ENCODE data around the gene ARHGAP8. TPM values are rescaled to one million over a fixed set of nuclear protein-coding genes. Genes with fewer than 3 reads are reported as not detected.

ARHGAP8 gene
- total RNA-seq, 1 donor from 2014 or later: 0.49 TPM

DNA sequence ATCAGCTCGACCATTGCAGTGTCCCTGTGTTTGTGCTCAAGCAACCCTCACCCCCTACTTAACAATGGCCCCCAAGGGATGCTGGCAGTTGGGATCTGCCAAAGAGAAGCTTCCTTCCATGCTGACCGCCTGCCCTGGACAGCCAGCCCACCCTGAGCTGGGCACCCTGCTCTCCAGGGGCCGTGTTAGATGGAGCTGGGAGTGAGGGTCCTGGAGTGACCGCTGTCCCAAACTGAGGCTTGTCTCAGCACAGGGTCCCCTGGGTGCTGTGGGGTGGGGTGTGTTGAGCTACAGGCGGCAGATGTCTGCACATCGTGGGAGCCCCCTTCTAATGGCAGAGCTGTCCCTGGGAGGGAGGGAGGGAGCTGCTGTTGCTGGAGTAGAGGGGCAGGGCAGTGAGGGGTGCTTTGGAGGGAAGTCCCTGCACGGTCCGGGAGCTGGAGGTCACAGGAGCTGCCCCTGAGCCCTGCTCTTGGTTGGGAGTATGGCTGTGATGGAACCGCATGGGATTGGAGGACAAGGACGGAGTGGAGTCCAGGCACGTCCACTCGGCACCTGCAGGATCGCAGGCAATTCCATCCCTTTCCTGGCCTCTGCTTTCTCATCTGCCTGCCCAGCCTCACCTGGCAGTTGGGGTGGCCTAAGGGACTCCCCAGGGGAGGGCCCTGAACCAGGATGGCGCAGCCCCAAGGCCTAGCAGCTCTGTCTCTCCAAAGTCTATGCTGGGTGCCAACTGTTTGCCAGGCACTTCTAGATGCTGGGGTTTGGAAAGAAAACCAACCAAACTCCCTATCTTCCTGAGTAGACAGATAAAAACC, 126.3 kb downstream of the ARHGAP8 start:
- Mint-ChIP-seq H3K9me3 (peaks cover 6% of the 10 kb centered on the region), H3K27ac (no peak overlapping the region), H3K27me3 (no peaks in the 10 kb centered on the region), H3K4me1 (no peaks in the 10 kb centered on the region), H3K36me3 (ENCODE audit: low read depth) (no peaks in the 10 kb centered on the region), H3K4me3 (no peak overlapping the region)
- intact Hi-C loops (cut with micrococcal nuclease): no loop called here
- TF ChIP-seq, protein P1, sequence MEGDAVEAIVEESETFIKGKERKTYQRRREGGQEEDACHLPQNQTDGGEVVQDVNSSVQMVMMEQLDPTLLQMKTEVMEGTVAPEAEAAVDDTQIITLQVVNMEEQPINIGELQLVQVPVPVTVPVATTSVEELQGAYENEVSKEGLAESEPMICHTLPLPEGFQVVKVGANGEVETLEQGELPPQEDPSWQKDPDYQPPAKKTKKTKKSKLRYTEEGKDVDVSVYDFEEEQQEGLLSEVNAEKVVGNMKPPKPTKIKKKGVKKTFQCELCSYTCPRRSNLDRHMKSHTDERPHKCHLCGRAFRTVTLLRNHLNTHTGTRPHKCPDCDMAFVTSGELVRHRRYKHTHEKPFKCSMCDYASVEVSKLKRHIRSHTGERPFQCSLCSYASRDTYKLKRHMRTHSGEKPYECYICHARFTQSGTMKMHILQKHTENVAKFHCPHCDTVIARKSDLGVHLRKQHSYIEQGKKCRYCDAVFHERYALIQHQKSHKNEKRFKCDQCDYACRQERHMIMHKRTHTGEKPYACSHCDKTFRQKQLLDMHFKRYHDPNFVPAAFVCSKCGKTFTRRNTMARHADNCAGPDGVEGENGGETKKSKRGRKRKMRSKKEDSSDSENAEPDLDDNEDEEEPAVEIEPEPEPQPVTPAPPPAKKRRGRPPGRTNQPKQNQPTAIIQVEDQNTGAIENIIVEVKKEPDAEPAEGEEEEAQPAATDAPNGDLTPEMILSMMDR (IDR thresholded peaks at IDR 0.05): no peak
- DNase-seq (no peak), ATAC-seq (ENCODE audit: low read depth) (no peak)
- ChIA-PET POLR2A (no interaction called here), CTCF (interaction anchor here (1.0 kb wide), 1 partner anchor 194 kb away, joined by 3 read pairs; no protein-coding TSS in a partner anchor)

- ATAC-seq (ENCODE audit: low read depth) (no peak), DNase-seq (no peak)
- no peaks in the 10 kb centered on the region for H3K27me3 Mint-ChIP-seq
- H3K36me3 Mint-ChIP-seq (ENCODE audit: low read depth): no peaks in the 10 kb centered on the region
- no peak overlapping the region for H3K27ac Mint-ChIP-seq
- ChIA-PET POLR2A (no interaction called here), CTCF (interaction anchor here (1.0 kb wide), 1 partner anchor 195 kb away, joined by 3 read pairs; no protein-coding TSS in a partner anchor)
- H3K4me3 Mint-ChIP-seq: no peak overlapping the region
- TF ChIP-seq, protein P1 (IDR thresholded peaks at IDR 0.05): no peak
- intact Hi-C loops (cut with micrococcal nuclease): no loop called here
- peaks cover 6% of the 10 kb centered on the region for H3K9me3 Mint-ChIP-seq
- no peaks in the 10 kb centered on the region for H3K4me1 Mint-ChIP-seq
Measured at GRCh38 chr22:44879301-44879680, 126.9 kb downstream of the ARHGAP8 start.

DNA sequence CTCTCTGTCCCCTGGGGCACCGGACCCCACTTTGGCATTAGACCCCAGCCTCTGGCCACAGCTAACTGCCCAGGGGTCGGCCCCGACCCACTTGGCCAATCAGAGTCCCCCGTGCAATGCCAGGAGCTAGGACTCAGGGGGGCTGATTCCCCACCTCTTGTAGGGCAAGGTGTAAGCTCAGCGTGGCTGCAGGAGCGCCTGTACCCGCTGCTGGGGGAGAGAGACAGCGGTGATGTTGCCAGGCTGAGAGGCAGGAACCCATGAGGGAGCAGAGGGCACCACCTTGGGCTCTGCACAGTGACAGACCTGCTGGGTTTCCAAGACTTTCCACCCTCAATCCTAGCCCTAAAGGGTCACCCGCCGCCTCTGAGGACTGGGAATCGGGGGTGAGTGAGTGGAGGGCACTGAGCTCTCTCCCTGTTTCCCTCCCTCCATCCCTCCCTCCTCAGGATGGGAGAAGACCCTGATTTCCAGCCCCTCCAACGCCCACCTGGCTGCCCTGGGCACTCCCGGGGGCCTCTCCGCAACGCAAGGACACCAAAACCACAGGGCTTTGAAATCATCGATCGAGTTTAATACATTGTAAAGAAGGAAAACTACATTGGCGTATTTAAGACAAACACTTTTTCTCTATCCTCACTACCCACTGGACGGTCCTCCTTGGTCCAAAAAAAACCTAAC, 128.4 kb downstream of the ARHGAP8 start:
- intact Hi-C loops (cut with micrococcal nuclease): no loop called here

GRCh38 chr22:44881624-44882023, 129.2 kb downstream of the ARHGAP8 start:
- ATAC-seq (ENCODE audit: low read depth) (no peak), DNase-seq (no peak)
- ChIA-PET CTCF (no interaction called here), POLR2A (no interaction called here)
- Mint-ChIP-seq H3K27me3 (no peaks in the 10 kb centered on the region), H3K4me1 (no peaks in the 10 kb centered on the region), H3K4me3 (no peak overlapping the region), H3K27ac (no peak overlapping the region), H3K9me3 (peaks cover 4% of the 10 kb centered on the region), H3K36me3 (ENCODE audit: low read depth) (no peaks in the 10 kb centered on the region)
- intact Hi-C loops (cut with micrococcal nuclease): no loop called here
- TF ChIP-seq, protein P1 (IDR thresholded peaks at IDR 0.05): no peak

More for the DNA sequence above, 128.4 kb downstream of the ARHGAP8 start:
- no peak overlapping the region for H3K27ac Mint-ChIP-seq
- TF ChIP-seq, protein P1 (IDR thresholded peaks at IDR 0.05): no peak
- no peaks in the 10 kb centered on the region for H3K36me3 Mint-ChIP-seq (ENCODE audit: low read depth)
- ATAC-seq (ENCODE audit: low read depth) (no peak), DNase-seq (no peak)
- peaks cover 6% of the 10 kb centered on the region for H3K9me3 Mint-ChIP-seq
- POLR2A ChIA-PET: no interaction called here
- CTCF ChIA-PET: no interaction called here
- no peaks in the 10 kb centered on the region for H3K27me3 Mint-ChIP-seq
- H3K4me3 Mint-ChIP-seq: no peak overlapping the region
- H3K4me1 Mint-ChIP-seq: no peaks in the 10 kb centered on the region

DNA sequence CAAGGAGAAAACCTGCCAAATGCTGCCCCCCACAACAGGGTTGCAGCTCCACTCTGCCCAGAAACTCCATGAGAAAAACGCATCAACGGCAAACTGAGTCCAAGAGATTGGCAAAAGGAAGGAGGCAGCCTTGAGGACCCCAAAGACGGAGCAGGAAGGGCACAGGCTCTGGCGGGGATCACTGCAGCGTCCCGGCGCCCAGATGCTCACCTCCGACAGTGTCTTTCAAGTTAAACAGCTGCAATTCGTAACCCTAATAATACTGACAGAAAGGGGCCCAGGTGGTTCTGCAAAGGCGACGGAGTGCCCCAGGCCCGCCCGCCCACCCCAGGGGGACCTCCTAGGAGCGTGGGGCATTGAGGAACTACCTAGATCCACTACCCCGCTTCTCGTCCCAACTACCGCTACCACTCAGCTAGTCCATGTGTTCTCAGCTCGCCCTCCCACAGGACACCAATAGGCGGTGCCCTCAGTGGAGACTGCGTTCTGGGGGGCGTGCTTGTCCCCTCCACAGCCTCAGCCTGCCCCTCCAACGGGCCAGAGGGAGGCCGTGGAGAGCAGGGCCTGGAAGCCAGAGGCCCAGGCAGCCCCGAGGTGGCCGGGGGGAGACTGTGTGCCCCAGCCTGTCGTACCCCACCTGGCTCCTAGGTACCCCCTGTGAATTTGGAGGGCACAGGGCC, 130.0 kb downstream of the ARHGAP8 start:
- CTCF ChIA-PET: no interaction called here
- intact Hi-C loops (cut with micrococcal nuclease): no loop called here
- DNase-seq: no peak
- no peak overlapping the region for H3K4me3 Mint-ChIP-seq
- H3K27ac Mint-ChIP-seq: no peak overlapping the region
- no peaks in the 10 kb centered on the region for H3K4me1 Mint-ChIP-seq
- TF ChIP-seq, protein P1 (IDR thresholded peaks at IDR 0.05): no peak
- H3K9me3 Mint-ChIP-seq: no peaks in the 10 kb centered on the region
- POLR2A ChIA-PET: no interaction called here
- H3K27me3 Mint-ChIP-seq: no peaks in the 10 kb centered on the region
- no peaks in the 10 kb centered on the region for H3K36me3 Mint-ChIP-seq (ENCODE audit: low read depth)
- no peak for ATAC-seq (ENCODE audit: low read depth)
